ENCODE measurements around the gene TCEAL4. TPM values are rescaled to one million over a fixed set of nuclear protein-coding genes. Genes with fewer than 3 reads are reported as not detected.

TCEAL4 gene
- total RNA-seq, 1 experiment from 2014 or later = 29.8 TPM

DNA sequence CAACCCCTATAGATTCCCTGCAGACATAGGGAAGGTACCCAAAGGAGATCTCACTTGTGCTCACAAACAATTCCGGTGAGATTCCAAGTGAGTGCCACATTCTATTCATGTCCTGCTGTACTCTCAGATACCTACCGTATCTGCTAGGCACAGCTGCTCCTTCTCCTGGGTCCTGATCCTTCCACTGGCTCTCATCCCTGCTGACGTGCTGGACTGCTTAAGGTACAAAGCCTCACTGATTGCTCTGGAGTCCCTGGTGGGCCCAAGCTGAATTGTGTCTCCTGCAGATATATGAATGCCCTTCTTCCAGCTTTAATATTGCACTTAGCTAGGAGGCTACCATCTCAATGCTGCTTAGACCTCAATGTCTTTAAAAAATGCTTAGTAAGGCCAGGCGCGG, 45.8 kb downstream of the TCEAL4 start:
- H3K4me1 ChIP-seq (ENCODE audit: insufficient read depth, low read length) = peaks cover 31% of the 10 kb centered on the region
- no peak overlapping the region for H3K9ac ChIP-seq (ENCODE audit: low read length)
- H3K4me2 ChIP-seq (ENCODE audit: low read length) = peak overlapping the region; percentile 98
- H3K27me3 ChIP-seq (ENCODE audit: low read length) = no peaks in the 10 kb centered on the region
- intact Hi-C loops (cut with micrococcal nuclease) = no loop called here
- ATAC-seq = no peak
- H4K20me1 ChIP-seq (ENCODE audit: low read length) = no peaks in the 10 kb centered on the region
- TF ChIP-seq, protein P1, sequence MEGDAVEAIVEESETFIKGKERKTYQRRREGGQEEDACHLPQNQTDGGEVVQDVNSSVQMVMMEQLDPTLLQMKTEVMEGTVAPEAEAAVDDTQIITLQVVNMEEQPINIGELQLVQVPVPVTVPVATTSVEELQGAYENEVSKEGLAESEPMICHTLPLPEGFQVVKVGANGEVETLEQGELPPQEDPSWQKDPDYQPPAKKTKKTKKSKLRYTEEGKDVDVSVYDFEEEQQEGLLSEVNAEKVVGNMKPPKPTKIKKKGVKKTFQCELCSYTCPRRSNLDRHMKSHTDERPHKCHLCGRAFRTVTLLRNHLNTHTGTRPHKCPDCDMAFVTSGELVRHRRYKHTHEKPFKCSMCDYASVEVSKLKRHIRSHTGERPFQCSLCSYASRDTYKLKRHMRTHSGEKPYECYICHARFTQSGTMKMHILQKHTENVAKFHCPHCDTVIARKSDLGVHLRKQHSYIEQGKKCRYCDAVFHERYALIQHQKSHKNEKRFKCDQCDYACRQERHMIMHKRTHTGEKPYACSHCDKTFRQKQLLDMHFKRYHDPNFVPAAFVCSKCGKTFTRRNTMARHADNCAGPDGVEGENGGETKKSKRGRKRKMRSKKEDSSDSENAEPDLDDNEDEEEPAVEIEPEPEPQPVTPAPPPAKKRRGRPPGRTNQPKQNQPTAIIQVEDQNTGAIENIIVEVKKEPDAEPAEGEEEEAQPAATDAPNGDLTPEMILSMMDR (conservative IDR thresholded peaks at IDR 0.05; ENCODE audit: low read depth, low read length) = no peak
- no peak for TF ChIP-seq EZH2phosphoT487 (IDR thresholded peaks at IDR 0.05; ENCODE audit: borderline replicate concordance, low read length)
- no peak for TF ChIP-seq EZH2 (IDR thresholded peaks at IDR 0.05; ENCODE audit: low read length, unreplicated experiment)
- CTCF ChIA-PET = no interaction called here
- H3F3A ChIP-seq (ENCODE audit: low read length, unreplicated experiment) = no peaks in the 10 kb centered on the region
- peak overlapping the region; percentile 96; the same call in 1 of the 2 replicates for H3K4me3 ChIP-seq (ENCODE audit: low read length)
- H3K36me3 ChIP-seq (ENCODE audit: low read depth, low read length) = no peaks in the 10 kb centered on the region
- H3K9me3 ChIP-seq (ENCODE audit: low read length) = no peaks in the 10 kb centered on the region
- BruUV-seq (replicated peaks) = no TSS peak
- no peak overlapping the region for H2AFZ ChIP-seq (ENCODE audit: low read length)
- no peaks in the 10 kb centered on the region for H3K9me2 ChIP-seq (replicated peaks; ENCODE audit: low read length)
- POLR2A ChIA-PET (ENCODE audit: unreplicated experiment) = no interaction called here
- H3K79me2 ChIP-seq (ENCODE audit: low read length) = peaks cover 45% of the 10 kb centered on the region
- DNase-seq = no peak
- H3K27ac ChIP-seq (ENCODE audit: low read length) = no peak overlapping the region

DNA sequence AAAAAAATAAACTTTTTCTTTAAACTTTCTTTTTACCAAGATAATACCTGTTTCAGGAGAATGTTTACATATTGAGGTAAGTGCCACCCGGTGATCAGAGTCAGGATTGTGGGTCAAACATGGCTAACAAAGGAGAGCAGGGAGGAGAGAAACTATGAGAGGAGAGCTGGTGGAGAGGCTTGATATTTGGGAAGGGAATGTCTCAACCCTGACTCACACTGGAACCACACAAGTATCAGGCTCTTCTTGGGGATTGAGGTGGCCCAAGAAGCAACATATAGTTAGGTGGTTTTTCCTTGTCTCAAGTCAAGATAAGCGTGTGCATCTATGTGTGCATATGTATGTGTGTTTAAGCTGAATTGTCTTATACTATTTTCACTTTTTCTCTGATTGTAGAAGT, 50.1 kb downstream of the TCEAL4 start:
- Histone ChIP-seq H4K20me1 (ENCODE audit: low read length) (no peaks in the 10 kb centered on the region), H3K79me2 (ENCODE audit: low read length) (0 out of 2 replicates have a peak, but pooled peaks cover 7% of the 10 kb centered on the region), H2AFZ (ENCODE audit: low read length) (peak overlapping the region; percentile 7; the same call in 1 of the 2 replicates), H3K36me3 (ENCODE audit: low read depth, low read length) (no peaks in the 10 kb centered on the region), H3K4me3 (ENCODE audit: low read length) (no peak overlapping the region), H3K9me2 (replicated peaks; ENCODE audit: low read length) (no peaks in the 10 kb centered on the region), H3K27me3 (ENCODE audit: low read length) (no peaks in the 10 kb centered on the region), H3K27ac (ENCODE audit: low read length) (peak overlapping the region; percentile 14), H3F3A (ENCODE audit: low read length, unreplicated experiment) (no peaks in the 10 kb centered on the region), H3K4me2 (ENCODE audit: low read length) (0 out of 2 replicates have a peak overlapping the region, but pooled peaks have one; percentile 13), H3K4me1 (ENCODE audit: insufficient read depth, low read length) (peaks cover 49% of the 10 kb centered on the region), H3K9ac (ENCODE audit: low read length) (no peak overlapping the region), H3K9me3 (ENCODE audit: low read length) (no peaks in the 10 kb centered on the region)
- TF ChIP-seq EZH2 (IDR thresholded peaks at IDR 0.05; ENCODE audit: low read length, unreplicated experiment) = no peak
- no peak for TF ChIP-seq EZH2phosphoT487 (IDR thresholded peaks at IDR 0.05; ENCODE audit: borderline replicate concordance, low read length)
- TF ChIP-seq, protein P1 (conservative IDR thresholded peaks at IDR 0.05; ENCODE audit: low read depth, low read length) = no peak
- no TSS peak for BruUV-seq (replicated peaks)
- ATAC-seq (no peak), DNase-seq (peak; percentile 55)
- CTCF ChIA-PET = no interaction called here
- intact Hi-C loops (cut with micrococcal nuclease) = loop anchor here (5.0 kb wide), 1 partner anchor 37 kb away; no protein-coding TSS in a partner anchor
- POLR2A ChIA-PET (ENCODE audit: unreplicated experiment) = no interaction called here

Other genes with a start within 250 kb of the TCEAL4 start
- gene TCEAL9, start 229.0 kb upstream of the TCEAL4 start, total RNA-seq (2014; rRNA removed) = 23.0 and 46.8 TPM in 2 replicates
- 130 and 146 TPM in 2 replicates for gene BEX3, start 209.0 kb upstream of the TCEAL4 start, total RNA-seq (2014; rRNA removed)
- gene RAB40A, start 66.0 kb upstream of the TCEAL4 start, total RNA-seq (2014; rRNA removed) = 0.04 TPM in 1 of 2 replicates, not detected in the other
- 18.3 and 21.1 TPM in 2 replicates for gene TCEAL3, start 22.4 kb downstream of the TCEAL4 start, total RNA-seq (2014; rRNA removed)
- 22.8 and 26.3 TPM in 2 replicates for gene TCEAL1, start 43.5 kb downstream of the TCEAL4 start, total RNA-seq (2014; rRNA removed)
- 349 and 414 TPM in 2 replicates for gene MORF4L2, start 101.2 kb downstream of the TCEAL4 start, total RNA-seq (2014; rRNA removed)
- gene TMEM31, start 125.4 kb downstream of the TCEAL4 start, total RNA-seq (2014; rRNA removed) = 0.40 TPM in 1 of 2 replicates, not detected in the other
- not detected in 2 replicates for gene PLP1, start 191.3 kb downstream of the TCEAL4 start, total RNA-seq (2014; rRNA removed)
- 1.2 and 1.5 TPM in 2 replicates for gene RAB9B, start 246.7 kb downstream of the TCEAL4 start, total RNA-seq (2014; rRNA removed)

Measured in PC-3 (cell line).